Coronary artery (tissue), 2 donors: ENCODE results near the gene GPC6.
"Not testable (repeated sequence)": the region's sequence is repeated elsewhere in the genome, so short reads cannot be mapped to it uniquely, and the experiment has no call there.

Experiments
- DNase-seq: peaks from one replicate; pipeline ENCODE4 v3.0.0-alpha.2; 2017; ENCODE audit warnings: low spot score
- H3K27ac ChIP-seq, 2 donors: fragments of 200-600 bp; sonication (generic); one replicate each; pipeline ENCODE4 v1.5.1; 2016 to 2019
- H3K4me3 ChIP-seq: fragments of 200-600 bp; sonication (generic); 2 replicates; pipeline ENCODE4 v1.5.1; 2016; ENCODE audit warnings: mild to moderate bottlenecking, moderate library complexity
- CTCF ChIP-seq: fragments of 200-600 bp; sonication (generic); IDR thresholded peaks from one replicate; pipeline ENCODE4 v1.5.1; 2019; ENCODE audit warnings: antibody characterized with exemption

GPC6 gene

DNA sequence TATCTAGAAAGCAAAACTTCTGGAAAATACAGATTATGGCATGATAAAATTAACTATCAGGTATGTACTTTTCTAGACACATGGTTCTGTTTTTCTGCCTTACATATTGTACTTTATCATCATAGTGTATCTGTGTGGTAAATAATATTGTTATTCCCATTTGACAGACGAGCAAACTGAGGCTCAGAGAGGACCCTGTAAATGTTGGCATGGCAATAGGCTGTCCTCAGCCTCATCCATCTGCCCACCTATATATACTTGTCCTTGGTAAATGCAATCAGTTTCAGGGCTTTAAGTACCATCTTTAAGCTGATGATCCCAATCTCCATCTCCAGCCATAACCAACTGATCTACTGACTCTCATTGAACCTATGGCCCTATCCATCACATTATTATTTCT lies 1074.9 kb downstream of the GPC6 start:
- no peak for DNase-seq
- no peak for TF ChIP-seq CTCF
- no peak overlapping the region for H3K27ac ChIP-seq
- no peak overlapping the region for H3K4me3 ChIP-seq

DNA sequence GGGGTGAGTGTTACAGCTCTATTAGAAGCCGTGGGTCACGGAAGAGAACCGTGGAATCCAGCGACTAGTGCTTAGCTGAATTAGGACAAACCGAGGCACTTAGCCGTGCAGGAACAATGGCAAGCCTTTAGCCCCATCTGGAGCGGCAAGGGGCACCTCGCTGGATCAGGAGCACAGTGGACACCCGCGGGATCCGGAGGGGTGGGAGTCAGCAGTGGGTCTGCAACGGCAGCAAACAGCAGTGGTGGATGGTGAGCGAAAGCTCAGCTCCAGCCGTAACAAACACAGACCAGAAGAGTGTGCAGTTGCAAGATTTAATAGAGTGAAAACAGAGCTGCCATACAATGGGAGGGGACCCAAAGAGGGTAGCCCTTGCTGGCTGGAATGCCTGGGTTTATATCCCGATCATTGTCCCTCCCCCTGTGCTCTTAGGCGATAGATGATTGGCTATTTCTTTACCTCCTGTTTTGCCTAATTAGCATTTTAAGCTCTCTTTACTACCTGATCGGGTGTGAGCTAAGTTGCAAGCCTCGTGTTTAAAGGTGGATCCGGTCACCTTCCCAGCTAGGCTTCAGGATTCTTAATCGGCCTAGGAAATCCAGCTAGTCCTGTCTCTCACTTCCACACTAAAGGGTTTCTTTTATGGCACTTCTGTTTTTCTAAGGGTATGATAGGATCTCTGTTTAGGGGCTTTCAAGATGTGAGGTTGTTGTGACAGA lies 1076.4 kb downstream of the GPC6 start:
- H3K4me3 ChIP-seq, DNase-seq, H3K27ac ChIP-seq: not testable (repeated sequence)

- Histone ChIP-seq H3K27ac (no peak overlapping the region), H3K4me3 (no peak overlapping the region)
- no peak for DNase-seq
- no peak for TF ChIP-seq CTCF
These were observed 1077.1 kb downstream of the GPC6 start for GRCh38 chr13:94303644-94304174.

- no peak overlapping the region for H3K27ac ChIP-seq
- DNase-seq: no peak
- no peak overlapping the region for H3K4me3 ChIP-seq
- no peak for TF ChIP-seq CTCF
These were observed 1078.4 kb downstream of the GPC6 start for GRCh38 chr13:94305033-94305432.

DNA sequence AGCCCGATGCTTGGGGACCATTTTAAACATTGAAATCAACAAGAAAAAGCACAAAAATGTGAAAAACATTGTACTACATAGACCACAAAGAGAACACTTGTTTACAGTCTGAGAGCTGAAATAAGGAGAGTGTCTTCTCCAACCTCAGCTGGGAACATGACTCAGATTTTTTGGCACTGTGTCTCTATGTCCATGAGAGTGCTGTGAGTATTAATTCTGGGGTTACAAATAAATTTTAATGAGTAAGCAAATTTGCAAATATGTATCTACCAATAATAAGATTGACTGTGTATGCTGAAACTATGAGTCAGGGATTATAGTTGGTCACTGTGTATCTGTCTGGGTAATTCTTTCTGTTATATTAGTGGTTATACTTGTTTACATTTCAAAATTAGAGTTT lies 1078.9 kb downstream of the GPC6 start:
- Histone ChIP-seq H3K27ac (no peak overlapping the region), H3K4me3 (no peak overlapping the region)
- DNase-seq: no peak
- TF ChIP-seq CTCF: no peak

DNA sequence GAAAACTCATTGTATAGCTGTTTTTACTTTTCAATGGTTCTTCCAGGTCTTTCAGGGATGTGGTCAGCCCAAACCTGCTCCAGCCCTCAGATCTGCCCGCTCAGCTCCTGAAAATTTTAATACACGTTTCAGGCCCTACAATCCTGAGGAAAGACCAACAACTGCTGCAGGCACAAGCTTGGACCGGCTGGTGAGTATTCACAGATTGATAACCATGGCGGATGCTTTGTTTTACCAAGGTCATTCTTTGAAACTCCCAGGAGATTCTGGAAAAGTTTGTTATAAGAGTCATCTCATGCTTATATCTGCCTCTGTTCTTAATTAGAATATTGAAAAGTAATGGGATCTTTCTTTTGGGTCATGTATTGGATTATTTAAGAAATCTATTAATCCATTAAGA lies 1079.3 kb downstream of the GPC6 start:
- DNase-seq: no peak
- H3K4me3 ChIP-seq: no peak overlapping the region
- no peak for TF ChIP-seq CTCF
- H3K27ac ChIP-seq: no peak overlapping the region

DNA sequence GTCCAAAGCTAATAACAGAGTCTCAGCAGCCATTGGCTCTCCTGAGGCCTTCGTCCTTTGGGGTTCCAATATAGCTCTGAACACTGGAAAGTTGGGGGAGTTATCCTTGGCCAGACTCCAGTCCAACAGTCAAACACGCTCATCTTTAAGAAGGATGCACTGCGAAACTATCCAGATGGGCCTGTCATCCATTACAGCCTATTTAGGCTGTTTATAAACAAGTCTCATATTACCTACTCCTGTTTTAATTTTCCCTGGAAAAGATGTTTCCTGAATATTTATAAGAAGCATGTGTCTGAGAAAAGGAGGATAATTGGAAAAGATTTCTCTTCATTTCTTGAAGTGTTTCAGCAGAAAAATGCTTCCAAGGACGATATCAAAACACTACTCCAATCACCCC lies 1082.2 kb downstream of the GPC6 start:
- no peak for DNase-seq
- no peak overlapping the region for H3K4me3 ChIP-seq
- no peak for TF ChIP-seq CTCF
- no peak overlapping the region for H3K27ac ChIP-seq
